Kidney glomerular epithelial cell (primary cell): ENCODE measurements around the gene GBF1.
"Not testable (repeated sequence)": the region's sequence is repeated elsewhere in the genome, so short reads cannot be mapped to it uniquely, and the experiment has no call there.

ENCODE experiments used
- DNase-seq: peaks from one replicate; lab custom pipeline; 2025; lab: John Stamatoyannopoulos, UW

GBF1 gene

DNA sequence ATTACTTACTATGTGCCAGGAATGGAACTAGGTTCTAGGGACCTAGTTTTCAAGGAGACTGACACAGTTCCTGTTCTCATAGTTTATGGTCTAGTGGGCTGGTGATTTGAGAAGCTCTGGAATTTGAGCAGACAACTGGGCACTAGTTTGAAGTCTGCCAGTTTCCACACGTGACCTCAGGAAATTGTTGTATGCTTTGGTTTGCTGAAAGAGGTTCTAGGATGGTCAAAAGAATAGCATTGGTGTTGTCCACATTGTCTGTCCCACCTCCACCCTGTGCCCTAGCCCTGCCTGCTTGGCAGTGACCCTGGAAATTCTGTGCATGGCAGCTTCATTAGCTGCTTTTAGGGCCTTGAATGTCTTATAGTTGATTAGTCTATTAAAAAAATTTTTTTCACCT lies 28.7 kb downstream of the GBF1 start:
- DNase-seq, result peak; percentile 30

DNA sequence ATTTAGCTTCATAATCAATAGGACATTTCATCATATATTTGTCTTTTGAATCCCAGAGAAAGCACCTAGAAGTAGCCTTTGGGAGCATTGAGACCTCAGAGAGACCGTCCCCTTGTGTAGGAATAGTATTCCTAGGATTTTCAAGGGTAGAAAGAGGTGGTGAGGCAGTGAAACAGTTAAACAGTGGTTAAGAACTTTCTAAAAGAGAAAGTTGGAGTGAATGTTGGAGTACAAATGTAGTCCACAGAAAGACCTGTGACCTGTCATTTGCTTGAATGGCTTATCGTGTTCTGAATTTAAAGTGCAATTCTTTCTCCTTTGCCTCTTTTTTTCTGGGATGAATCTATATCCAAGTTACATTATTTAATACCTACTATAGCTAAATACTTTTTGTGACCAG lies 30.0 kb downstream of the GBF1 start:
- DNase-seq, result no peak

DNA sequence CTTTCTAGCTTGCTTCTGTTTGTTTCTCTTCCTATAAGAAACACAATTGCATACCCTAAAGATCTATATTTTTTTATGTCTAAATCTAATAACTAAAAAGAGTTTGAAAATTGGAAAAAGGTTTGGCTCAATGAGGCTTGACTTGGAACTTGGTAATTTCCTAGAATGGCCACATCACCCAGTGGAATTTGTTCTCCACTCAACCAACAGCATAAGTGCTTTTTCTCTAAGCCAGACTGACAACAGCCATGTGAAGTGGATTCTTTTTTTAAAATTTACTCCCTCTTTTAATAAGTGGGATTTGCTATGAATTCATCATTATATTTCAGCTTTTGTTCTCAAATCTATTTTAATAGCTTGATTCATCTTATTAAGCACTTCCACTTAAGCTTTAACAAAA lies 33.8 kb downstream of the GBF1 start:
- no peak for DNase-seq

DNA sequence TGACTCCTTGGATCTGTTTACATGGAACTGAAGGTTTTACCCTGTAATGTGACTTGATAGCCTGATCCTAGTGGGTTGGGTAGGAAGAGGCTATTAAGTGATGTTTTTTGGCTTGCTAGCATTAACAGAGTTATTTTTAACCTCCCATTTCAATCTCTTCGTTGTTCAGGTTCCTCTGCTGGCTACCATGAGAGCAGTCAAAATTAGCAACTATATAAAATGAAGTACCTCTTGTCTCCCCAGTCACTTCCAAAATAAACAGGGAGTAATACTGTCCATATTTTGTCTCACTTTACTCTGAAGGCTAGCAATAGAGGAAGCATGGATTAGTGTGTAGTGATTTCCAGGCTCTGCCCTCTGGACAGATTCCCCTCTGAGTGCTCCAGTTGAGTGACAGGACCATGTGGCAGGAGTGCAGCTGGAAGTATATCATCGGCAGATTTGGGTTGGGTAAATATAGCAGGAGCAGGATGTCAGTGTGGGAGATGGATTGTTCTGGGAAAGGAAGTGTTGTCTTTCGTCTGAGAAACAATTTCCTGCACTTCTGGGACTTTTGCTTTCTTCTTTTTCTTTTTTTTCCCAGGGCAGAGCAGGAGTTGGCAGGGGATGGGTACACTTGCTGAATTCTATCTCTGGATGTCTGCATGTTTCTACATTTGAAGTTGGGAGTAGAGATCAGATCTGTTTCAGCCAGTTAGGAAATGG lies 35.2 kb downstream of the GBF1 start:
- DNase-seq, result no peak

DNA sequence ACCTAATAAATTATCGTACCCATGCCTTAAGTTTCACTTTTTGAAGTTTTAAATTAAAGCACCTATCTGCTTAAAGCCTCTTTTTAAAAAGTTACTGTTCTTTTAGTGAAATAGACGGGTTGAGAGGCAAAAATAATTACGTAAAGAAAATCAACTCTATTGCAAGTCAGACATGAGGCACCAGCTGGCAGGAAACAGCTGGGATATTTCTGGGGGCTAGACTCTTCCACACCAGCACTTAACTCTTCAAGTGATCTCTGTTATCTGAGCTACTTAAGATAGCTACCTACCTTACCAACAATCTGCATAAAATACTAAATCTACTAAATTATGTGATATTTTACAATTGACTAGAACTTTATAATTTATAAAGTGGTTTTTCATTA lies 35.8 kb downstream of the GBF1 start:
- DNase-seq, result no peak

DNA sequence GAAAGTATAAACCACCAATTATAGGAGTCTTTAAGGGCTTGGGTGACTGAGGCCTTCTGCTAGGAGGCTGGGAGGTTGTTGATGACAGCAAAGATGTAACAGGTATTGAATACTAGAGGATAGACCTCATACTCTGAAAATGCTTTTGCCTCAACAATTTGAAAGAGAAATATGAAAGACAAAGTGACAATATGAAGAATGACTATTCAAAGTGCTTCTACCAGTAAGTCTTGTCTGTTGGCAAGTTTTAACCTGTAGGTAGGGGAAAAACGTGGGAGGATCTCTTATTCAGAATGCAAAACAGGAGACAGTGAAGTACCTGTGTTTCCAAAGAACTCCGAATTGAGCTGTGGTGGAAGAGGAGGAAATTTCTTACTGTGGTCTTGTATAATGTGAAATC lies 38.2 kb downstream of the GBF1 start:
- DNase-seq, result no peak

DNA sequence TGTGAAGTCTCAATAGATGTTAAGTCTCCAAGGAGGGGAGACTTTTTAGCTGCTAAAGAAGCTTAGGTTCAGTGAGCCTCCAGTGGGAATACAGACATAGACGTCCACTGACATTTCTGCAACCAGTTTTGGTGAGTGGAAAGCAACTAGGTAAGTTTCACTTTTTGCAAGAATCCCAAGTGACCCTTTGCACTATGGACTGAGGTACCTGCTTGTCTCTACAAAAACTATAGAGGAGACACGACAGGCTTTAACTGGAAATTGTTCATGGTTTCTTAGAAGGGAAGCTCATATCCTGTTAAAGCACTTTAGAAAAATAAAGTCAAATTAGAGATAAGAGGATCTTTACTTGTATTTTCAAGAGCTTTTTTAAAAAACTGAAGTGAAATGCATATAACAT lies 38.6 kb downstream of the GBF1 start:
- no peak for DNase-seq

DNA sequence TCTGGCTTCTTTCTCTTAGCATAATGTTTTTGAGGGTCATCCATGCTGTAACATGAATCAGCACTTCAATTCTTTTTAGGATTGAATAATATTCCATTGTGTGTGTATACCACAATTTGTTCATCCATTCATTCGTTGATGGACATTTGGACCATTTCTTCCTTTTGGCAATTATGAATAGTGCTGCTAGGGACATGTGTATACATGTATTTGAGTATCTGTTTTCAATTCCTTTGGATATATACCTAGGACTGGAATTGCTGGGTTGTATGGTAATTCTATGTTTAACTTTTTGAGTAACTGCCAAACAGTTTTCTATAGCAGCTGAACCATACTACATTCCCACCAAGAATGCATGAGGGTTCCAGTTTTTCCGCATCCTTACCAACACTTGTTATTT lies 39.2 kb downstream of the GBF1 start:
- no peak for DNase-seq

DNA sequence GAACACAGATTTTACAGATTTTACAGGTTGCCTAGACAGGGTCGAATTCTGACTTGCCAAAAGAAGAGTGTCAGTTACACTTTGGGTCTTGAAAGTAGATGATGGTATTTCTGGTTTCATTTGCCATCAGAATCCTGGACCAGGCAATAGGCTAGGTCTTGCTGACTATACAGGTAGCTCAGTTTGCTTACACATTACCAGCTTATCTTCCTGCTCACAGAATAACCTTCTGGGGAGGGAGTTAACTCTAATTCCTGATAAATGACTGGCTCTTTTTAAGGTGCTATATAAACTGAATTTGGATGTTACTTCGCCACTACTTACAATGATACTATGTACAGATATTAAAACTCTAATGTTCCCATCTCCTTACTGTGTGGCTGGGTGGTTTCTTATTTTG lies 39.8 kb downstream of the GBF1 start:
- no peak for DNase-seq

DNA sequence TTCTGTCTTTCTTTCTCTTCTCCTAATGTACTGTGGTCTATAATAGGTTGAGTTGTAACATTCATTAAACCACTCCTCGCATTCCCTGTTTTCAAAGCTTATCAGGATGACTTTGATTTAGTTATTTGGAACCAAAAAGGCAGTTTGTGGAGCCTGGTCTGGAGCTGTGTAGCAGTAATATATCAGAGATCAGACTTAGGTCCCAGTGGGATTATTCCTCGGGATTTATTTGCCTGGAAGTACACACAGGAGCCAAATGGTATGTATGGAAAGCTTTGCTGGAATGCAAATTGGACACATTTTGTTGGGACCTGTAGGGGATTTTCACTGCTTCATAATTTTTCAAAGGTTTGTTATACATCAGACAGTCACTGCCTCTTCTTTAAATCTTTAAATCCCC lies 40.9 kb downstream of the GBF1 start:
- DNase-seq, result no peak

DNA sequence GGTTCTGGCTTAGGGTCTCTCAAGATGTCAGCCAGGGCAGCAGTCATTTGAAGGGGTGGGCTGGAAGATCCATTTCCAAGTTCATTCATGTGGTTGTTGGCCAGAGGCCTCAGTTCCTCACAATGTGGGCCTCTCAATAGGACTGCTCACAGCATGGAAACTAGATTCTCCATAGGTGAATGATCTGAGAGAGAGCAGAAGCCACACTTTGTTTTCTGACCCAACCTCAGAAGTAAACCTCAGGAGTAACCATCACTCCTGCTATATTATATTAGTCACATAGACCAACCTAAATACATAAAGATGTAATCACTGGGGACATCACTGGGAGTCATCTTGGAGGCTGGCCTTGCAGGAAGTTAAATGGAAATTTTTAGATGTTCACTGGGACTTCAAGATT lies 42.2 kb downstream of the GBF1 start:
- DNase-seq, result no peak

DNA sequence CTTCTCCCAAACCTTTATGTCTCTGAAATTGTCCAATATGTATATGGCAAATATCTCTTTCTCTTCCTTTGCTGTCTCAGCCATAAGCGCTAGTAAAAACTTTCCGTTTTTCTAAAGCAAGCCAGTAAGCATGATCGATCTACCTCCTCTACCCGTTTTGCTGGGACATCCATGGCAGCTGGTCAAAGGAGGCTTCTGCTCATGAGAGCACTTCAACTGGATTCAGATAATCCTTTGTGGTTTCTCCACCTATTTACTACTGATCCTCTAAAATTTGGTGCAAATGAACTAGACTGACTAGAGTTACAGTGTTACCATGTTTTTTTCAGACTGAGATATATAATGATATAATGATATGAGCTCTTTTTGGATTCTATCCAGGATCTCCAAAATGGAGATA lies 42.7 kb downstream of the GBF1 start:
- no peak for DNase-seq

DNA sequence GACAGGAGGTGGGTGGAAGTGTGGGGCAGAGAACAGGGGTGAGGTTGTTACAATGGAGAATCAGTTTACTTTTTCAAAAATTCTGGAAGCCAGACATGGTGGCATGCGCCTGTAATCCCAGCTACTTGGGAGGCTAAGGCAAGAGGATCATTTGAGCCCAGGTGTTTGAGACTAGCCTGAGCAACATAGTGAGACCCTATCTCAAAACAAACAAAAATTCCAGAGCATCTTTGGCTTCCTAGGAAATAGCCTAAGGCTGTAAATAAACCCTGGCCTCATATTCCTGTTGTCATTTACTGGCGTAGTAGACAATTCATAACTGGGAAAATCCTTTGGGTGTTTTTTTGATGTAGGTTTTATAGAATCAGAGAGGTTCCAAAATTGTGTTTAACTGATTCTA lies 44.0 kb downstream of the GBF1 start:
- no peak for DNase-seq

DNA sequence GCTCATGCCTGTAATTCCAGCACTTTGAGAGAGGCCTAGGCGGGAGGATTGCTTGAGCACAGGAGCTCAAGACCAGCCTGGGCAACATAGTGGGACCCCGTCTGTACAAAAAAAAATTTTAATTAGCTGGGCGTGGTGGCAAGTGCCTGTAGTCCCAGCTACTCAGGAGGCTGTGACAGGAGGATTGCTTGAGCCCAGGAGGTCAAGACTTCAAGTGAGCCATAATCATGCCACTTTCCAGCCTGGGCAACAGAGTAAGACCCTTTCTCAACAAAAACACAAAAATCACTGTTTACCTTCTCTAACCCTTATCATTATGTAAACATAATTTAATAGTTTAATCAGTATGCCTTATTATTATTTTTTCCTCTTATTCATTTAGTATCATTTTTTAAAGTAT lies 44.5 kb downstream of the GBF1 start:
- DNase-seq, result no peak

DNA sequence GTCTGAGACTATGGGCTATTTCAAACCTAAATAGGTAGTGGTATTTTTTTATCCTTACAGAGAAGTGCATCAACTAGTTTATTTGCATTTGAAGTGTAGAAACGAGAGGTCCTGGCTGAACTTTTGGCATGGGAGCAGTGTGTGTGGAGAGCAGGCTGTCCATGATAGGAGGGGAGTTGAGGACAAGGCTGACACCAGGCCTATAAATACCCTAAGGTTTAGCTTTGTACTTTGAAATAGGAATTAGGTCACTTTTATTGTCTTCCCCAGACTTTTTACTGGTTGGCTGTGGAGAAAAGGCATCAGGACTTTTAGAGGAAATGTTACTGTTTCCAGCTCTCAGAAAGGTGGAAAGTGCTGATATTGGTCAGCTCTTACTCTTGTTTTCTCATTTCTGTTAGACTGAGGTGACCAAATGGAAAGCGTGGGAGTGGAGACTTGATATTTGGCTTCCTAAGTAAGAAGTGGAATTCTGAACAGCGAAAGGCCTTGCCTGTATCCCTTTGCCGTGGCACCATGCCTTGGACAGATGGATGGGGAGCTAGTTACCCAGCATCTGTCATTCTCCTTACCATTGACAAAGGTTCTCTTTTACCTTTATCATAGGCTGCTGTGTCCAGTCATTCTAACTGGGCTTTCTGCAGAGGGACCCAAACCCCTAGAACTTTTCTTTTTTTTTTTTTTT lies 46.0 kb downstream of the GBF1 start:
- DNase-seq, result no peak

DNA sequence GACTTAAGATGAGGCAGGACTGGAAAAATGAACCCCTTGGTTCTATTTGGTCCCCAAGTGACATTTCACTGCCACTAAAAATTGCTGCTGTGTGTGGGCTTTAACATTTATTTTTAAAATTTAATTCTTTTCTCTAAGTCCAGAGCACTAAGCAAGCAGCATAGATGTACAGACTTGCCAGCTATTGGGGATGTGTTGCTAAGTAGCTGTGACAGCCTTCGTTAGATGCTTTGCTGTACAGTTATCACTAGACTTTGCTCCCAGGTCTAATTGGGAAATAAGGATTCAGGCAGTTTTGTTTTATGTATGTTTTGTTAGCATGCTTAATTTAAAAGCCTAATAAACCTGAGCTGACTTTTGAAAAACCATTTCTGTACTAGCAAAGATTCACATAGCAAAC lies 51.8 kb downstream of the GBF1 start:
- no peak for DNase-seq

DNA sequence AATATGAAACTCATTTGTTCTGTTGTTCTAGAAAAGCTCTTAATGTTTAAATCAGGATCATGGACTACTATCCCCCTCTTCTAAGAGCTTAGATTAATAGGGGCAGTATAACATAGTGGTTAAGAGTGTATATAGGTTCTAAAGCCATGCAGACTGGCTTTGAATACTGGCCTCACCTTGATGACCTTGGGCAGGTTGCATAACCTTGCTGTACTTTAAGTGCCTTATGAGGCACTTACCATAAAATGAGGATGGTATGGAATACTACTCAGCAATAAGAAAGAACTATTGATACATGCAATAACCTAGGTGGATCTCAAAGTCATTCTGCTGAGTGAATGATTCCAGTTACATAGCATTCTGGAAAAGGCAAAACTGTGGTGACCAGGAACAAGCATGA lies 53.6 kb downstream of the GBF1 start:
- DNase-seq, result no peak

DNA sequence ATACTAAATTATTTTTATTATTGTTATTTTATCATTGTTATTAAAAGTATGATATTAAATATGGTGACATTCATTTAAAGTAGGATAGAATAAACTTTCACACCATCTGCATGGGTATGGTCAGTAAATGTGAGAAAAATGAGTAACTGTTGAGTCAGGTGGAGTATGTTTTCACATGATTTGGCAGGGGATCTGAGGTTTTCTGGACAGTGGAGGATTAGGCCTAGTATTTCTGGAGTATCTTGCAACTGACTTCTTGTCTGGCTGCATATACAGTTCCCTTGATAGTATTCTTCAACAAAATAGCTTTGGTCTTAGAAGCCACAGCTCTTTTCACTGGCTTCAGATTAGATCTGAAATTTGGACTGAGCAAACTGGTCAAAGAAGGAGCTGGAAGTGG lies 54.5 kb downstream of the GBF1 start:
- peak; percentile 75 for DNase-seq

DNA sequence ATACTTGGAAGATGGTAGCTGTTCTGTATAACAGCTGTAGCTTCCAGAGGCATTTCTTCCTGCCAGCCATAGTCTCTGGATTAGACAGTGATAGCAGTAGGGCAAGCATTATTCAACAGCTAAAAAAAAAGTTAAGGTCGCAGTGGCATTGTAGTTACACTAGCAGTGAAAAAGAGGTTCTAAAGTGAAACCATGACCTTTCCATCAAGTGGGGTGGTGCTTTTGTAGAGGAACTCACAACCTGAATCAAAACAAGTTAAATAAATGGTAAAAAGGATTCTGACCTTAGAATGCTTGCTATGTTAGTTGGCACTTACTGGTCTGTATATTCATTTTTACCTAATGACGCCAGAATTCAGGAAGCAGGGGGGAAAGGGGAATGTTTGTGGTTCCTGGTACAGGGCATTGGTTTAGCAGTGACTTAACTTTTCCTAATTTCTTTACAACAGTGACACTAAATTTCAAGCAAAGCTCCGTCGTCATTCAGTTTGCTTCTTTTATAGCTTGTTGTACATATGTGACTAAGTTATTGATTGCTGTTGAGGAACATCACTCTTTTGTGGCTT lies 55.0 kb downstream of the GBF1 start:
- DNase-seq, result peak; percentile 65

DNA sequence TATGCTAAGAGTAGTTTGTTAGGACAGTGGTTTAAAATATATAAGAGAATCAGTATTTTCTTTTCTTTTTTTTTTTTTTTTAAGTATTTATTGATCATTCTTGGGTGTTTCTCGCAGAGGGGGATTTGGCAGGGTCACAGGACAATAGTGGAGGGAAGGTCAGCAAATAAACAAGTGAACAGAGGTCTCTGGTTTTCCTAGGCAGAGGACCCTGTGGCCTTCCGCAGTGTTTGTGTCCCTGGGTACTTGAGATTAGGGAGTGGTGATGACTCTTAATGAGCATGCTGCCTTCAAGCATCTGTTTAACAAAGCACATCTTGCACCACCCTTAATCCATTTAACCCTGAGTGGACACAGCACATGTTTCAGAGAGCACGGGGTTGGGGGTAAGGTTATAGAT lies 55.6 kb downstream of the GBF1 start:
- DNase-seq, result not testable (repeated sequence)

DNA sequence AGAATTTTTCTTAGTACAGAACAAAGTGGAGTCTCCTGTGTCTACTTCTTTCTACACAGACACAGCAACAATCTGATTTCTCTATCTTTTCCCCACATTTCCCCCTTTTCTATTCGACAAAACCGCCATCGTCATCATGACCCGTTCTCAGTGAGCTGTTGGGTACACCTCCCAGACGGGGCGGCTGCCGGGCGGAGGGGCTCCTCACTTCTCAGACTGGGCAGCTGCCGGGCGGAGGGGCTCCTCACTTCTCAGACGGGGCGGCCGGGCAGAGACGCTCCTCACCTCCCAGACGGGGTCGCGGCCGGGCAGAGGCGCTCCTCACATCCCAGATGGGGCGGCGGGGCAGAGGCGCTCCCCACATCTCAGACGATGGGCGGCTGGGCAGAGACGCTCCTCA lies 56.0 kb downstream of the GBF1 start:
- DNase-seq, result not testable (repeated sequence)

DNA sequence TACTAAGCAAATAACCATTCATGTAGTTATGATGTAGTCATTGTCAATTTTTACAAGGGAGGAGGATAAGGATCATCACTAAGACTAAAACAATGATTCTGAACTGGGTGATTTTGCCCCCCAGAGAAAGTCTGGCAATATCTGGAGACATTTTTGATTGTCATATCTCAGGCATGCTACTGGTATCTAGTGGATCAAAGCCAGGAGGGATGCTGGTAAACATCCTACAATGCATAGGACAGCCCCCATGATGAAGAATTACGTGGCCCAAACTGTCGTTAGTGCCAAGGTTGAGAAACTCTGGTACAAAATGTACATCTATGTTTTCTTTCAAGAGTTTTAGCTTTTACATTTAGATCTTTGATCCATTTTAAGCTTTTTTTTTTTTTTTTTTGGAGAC lies 57.3 kb downstream of the GBF1 start:
- DNase-seq, result no peak

DNA sequence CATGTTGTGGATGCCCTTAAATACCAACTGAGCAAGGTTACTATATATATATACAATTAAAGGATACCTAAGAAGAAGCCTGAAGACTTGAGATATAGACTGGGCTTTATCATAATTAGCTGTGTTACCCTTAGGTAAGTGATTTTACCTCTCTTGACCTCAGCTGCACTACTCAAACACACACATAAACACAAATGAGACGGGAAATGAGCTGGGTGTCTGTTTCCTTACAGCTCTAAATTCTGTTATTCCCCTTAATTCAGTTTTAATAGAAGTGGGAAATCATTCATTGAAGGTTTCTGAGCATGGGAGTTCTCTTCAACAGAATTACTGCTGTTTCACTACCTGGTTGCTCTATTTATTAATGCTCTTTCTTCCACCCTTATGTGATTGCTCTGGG lies 60.7 kb downstream of the GBF1 start:
- DNase-seq, result no peak

DNA sequence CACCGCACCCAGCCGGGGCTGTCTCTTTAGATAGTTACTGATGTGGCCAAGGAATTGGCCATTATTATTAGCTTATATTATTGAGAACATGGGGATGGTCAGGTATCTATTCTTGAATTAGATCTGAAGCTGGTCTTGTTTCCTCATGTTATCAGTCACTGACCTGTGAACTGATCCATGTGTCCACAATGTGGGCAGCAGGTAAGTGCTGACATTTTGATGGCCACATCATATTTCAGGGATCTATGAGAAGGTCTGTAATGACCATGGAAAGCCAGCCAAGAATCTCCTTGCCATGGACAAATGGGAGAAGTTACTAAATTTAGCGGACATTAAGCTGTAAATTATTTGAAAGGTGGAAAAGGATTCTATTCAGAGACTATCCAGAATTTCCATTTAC lies 61.4 kb downstream of the GBF1 start:
- no peak for DNase-seq
